GM18499 (cell line): ENCODE results near the gene LBR.

ENCODE experiments used
- ATAC-seq: cut with Tn5 transposase; IDR thresholded peaks from one replicate; pipeline ENCODE4 v1.9.1; 2021; ENCODE audit warnings: moderate number of reproducible peaks; ENCODE audit not compliant: insufficient read depth, unreplicated experiment

The LBR gene

DNA sequence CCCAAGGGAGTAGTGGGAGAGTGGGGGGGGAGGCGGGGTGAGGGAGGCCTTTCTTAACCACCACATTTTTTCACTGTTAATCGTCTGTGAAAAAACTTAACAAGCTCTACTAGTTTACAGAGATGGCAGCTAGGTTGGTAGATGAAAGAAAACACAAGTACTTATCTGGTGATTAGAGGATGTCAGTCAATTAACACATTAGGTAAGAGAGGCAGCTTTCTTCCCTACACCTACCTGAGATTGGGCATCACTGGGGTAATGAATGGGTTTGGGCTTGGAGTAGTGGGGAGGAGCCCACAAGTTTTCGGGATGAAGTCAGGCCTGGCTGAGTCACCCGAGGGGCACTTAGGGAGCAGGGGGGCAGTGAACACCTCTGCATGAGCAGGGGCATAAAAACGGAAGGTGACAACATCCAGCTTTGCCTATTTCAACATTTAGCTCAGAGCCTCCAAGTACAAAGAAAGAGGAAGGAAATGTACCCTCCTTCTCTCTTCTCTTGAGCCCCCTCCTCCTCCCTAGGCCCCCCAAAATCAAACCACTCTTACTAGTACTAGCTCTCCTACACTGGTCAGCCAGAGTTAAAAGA, 2.5 kb downstream of the LBR start:
- ATAC-seq = no peak

DNA sequence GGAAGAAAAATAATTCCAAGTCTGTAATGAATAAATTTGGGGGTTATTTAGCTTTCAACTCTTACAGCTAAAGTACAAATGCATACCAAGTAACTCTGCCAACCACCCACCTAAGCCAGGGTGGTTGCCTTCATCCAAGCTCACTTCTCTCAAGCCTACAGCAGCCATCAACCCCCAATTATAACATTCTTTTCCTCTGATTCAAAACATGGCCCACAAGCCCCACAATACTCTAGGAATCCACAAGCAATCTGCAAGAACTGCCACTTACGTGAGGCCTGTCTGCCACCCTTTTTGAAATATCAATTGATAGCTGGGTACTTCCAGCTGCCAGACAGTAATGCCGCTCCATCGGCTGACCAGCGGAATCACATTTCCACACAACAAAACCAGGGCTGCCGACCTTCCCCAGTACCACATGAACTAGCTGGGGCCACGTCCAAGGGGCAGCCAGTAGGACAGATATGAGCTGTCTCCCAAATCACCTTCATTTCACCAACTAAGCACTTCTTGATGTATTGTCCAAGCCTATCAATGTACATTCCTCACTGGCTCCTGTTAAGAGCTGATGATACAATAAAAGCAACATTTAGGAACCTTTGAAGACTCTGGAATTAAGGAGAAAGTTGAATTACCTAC, 3.2 kb downstream of the LBR start:
- ATAC-seq = no peak

DNA sequence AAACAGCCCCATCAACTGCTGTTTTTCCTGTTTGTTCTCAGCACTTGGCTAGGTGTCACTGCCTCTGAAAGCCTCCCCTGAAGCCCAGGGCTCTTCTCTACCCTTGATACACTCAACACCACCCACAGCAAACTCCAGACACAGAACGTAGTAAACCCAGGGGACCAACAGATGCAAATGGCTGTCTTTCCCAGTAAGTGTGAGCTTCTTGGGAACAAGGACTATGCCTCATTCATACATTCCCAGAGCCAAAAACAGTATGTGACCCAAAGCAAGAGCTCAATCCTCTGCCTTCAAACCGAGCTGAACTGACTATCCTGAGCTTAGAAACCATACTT, 4.4 kb downstream of the LBR start:
- ATAC-seq = no peak

DNA sequence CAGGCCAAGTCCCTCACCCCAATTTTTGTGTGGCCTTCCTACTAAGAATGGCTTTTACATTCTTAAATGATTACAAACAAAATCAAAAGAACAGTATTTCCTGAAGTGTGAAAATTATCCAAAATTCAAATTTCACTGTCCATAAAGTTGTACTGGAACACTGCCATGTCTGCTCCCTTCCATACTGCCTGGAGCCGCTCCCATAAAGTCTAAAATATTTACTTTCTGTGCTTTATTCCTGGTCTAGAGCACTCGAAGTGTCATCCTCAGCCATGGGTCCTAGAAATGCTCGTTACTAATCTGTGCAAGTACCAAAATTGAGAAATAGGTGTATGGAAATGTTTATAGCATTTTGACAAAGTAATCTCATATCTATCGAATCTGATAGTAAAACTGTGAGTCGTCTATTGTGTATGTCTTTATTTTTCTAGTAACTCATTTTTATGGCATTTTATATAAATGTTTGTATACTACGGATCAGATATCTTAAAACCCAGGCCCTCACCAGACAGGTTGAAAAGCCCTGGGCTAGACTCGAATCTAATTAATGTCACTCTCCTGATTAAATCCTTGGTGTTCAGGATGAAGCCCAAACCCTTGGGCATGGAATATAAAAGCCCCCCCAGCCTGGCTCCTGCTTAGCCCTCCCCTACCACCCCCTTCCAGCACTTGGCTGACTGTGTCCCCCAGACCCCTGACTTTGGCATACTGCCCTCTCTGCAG, 4.9 kb downstream of the LBR start:
- ATAC-seq = no peak

DNA sequence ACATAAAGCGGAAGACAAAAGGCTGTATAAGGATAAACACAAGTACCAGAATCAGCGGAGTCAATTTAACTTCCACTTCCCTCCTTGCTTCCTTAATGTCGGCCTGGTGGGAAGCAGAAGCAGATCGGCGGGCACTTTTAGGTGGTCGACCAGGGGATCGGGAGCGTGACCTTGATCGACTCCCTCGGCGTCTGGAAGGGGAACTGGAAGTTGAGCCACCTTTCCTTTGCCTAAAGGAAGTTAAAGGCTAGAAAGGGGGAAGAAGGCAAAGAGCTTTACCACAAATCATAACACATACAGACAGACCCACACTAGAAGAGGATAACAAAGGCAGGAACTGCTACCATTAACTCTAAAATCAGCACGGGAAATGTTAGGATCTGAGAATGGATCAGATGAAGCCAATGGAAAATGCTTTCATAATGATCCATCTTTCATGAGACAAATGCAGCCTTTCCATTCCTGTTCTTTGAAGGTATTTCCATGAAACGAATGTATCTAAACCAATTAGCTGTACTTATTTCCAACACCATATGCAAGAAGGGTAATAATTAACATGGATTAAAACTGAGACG, 5.7 kb downstream of the LBR start:
- no peak for ATAC-seq

DNA sequence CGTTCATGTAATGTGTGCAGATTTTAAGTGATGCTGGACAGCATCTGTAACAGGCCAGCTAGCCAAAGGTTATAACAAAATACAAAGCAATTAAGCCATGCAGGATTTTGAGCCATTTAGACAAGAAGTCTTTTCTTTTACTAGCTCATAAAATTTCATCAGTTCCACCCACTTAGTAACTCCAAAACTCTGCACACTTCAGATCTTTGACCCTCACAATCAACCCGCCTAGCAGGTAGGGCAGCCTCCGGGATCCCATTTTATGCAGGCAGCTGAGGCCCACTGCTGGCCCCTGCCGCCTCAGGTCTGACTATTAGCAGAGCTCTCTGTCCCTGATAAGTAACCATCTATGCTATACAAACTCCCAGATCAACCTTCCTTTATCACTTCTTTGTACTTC, 9.2 kb downstream of the LBR start:
- no peak for ATAC-seq

DNA sequence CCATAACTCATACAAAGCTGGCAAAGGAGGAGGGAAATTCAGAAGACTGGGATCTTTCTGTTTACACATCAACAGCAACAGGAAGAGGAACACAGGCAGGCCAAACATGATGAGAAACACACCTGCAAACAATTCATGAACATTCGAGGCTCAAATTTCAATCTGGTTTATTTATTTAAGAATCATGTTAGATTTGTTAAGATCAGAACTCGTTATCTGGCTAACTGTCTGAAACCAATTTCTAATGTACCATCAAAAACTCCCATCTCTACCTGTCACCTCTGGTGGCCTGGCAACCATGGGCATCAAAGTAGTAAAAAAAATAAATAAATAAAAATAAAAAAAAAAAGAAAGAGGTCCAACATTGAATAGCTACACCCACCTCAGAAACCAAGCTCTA, 9.8 kb downstream of the LBR start:
- ATAC-seq = no peak

DNA sequence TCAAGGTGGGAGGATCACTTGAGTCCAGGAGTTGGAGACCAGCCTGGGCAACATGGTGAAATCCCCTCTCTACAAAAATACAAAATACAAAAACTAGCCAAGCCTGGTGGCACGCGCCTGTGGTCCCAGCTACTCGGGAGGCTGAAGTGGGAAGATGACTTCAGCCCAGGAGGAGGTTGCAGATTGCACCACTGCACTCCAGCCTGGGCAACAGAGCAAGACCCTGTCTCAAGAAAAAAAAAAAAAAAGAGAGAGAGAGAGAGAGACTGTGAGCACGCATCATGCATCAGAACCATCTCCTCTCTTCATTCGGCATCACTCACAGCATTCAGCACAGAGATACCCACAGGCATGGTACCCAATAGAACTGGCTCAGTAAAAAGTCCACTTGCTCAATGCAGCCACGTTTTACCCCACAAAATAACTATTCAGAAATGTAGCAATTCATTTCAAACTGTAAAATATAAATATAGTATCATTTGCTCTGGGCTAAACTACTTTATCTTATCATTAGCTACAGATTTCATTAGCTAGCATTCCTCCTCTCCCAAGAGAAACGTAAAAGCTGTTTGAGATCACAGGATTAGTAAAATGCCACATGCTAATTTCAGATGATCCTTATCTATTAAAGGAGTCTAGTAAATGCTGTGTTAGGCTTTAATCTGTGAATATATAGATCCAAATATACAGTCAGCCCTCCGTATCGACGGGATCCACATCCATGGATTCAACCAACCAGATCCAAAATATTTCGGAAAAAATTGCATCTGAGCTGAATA, 11.7 kb downstream of the LBR start:
- no peak for ATAC-seq

DNA sequence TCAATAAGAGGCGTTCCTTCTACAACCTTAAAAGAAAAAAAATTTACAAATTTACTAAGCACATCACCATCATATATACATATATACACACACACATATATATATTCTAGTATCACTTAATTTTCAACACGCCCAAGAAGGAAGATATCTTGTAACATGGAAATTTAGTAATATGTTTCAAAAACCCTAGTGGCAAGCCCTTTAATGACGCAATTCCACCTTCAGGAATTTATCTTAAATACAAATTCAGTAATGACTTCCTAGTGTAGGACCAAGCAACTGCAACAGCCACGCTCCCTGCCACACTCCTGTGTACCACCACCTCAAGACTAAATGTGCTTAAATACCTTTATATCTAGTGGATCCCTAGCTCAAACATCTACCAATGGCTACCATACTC, 12.5 kb downstream of the LBR start:
- ATAC-seq = no peak

DNA sequence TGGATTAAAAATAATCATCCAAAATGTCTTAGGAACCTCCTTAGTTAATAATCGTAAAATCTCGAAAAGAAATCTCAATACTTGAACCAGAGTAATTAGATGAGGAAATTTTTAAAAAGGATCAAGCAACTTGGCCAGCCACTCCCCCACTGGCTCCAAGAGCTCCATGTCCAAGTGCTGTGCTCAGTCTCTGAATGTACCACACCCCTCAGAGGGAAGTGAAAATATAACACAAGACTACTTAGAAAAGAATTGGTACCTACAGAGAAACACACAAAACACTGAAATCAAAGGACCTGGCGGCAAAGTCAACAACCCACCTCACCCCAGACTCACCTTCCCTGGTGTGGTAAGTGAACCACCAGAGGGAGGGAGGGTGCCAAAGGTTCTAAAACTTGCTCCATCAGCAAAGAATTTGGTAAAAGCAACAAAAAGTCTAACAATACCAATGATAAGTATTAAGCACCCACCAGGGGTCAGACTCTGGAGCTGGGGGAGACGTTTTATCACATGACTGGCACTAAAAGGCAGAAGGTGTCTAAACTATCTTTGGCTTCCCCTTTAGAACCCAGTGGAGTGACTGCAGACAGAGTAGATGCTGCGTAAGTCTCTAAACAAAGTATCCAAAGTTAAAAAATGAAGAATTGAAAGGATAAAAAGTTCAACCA, 14.0 kb downstream of the LBR start:
- ATAC-seq = no peak

DNA sequence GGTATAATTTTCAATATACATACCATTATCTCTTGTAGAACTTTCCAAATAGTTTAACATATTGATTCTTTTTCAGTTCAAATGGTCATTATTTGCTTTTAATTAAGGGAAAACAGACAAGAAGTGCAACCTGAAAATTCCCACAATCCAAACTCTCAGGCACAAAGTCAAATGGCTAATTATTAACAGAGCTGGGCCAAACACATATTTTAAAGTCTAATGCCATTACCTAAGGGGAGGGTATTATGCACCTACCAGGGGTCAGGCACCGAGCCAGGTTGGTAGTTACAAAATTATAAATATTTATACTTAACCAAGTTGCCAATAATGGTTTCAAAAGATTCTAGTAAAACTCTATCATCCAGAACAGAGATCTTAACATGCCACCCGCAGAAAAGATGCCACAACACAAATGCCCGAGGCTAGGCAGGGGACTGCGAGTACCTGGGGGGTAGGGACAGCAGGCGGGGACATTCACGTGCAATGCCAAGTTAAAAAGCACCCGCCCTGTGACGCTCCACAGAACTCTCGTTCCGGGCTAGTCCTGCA, 15.0 kb downstream of the LBR start:
- no peak for ATAC-seq

DNA sequence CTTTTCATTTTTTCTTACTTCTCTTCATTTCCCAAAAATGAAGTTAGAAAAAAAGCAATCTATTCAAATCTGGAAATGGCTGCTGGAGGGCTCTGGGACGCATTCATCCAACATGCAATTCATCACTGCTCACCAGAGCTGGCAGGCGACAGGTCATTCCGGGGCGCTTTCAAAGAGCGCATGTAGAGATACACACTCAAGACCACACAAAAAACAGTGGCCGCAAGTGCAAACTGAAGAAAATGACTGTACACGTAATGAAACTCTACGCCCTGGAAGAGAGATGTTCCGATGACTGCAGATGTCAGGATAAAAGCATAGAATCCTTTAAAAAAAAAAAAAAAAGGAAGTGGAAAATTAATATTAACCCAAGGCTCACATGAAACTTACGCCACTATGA, 15.5 kb downstream of the LBR start:
- ATAC-seq = no peak

DNA sequence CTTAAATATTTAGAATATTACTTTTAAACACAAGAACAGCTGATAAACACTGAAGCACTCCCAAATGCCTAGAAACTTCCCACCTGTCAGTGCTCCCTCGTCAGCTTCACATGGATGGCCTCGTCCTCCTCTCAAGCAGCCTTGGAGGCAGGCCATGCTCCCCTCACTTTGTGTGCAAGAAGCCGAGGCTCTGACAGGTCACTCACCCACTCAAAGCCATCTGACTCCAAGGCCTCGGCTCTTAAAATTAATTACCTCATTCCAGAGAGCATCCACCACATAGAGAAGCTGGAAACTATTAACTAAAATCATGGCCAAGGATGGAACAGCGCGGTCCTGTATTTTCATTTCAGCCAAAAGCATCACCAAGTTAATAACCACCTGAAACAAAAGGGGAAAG, 17.8 kb downstream of the LBR start:
- ATAC-seq = no peak

DNA sequence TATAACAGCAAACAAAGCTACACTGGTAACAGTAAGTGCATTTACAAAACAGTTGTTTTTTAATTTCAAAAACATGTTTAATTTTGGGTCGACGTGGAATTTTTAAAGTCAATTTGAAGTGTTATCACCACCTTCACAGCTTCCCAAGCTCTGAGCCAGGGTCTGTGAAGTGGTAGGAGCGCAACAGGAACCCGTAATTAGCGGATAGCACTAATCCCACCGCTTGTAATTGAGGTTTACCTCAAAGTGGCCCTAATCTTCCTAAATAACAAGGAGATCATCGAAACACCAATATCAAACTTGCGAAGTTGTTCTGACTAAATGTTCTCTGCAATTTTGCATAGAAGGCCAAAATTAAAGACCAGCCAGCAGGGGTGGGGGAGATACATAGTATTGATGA, 18.8 kb downstream of the LBR start:
- no peak for ATAC-seq

DNA sequence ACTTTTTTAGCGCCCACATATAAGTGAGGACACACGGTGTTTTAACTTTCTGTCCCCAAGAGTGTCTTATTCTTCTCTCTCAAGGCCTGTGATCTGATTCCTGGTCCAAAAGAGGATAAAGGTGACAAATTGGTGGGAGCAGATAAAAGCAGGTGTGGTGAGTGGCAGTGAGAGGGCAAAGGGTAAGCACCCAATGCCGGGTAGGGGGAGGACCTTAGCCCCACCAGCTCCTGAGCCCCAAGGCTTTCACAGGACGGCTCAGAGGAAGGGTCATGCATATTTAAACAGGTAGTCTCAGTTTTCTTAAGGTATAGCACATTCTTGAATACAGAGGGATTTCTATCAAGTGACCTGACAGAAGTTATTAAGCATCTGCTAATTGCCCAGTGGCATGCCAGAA, 19.6 kb downstream of the LBR start:
- no peak for ATAC-seq

DNA sequence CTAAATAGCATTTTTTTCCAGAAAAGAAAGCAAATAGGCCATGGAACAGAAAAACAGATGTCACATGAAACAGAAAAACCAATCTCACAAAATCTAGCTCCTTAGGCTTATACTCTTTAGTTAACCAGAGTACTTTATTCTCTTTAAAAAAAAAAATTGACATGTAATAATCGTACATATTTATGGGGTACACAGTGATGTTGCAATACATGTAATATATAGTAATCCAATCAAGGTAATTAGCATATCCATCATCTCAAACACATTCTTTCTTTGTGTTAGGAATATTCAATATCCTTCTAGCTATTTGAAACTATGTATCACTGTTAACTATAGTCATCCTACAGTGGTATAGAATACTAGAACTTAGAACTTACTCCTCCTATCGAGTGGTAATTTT, 20.1 kb downstream of the LBR start:
- no peak for ATAC-seq

DNA sequence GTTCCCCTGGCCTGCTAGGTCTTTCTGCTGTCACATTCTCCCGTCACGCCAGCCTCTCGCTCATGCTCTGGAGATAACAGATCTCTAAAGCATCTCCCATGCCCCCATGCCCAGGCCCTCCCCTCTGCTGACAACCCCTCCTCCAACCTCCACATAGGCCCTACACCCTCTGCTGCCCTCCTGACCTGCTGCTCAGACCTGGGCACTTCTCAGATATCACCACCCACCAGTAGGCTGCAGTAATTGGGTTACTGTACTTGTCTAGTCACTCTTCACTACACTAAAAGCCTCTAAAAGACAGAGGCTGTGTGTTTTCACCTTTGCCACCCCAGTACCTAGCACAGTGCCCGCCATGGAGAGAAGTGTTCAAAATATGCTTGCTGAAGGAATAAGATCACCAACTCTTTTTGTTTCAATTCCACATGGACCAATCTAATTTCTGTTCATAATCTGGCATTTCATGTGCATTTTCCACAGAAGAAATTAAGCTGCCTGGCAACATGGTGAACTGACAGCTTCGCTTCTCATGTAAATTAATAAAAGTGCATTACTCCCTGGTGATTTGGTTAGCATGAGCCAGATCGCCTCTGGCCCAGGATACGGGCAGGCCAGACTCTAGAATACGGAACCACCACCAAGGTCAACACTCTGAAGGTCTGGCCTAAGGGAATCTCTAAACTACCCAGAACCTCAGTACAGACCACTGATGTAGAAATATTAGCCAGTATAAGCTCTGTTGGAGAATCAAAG, 20.7 kb downstream of the LBR start:
- no peak for ATAC-seq

DNA sequence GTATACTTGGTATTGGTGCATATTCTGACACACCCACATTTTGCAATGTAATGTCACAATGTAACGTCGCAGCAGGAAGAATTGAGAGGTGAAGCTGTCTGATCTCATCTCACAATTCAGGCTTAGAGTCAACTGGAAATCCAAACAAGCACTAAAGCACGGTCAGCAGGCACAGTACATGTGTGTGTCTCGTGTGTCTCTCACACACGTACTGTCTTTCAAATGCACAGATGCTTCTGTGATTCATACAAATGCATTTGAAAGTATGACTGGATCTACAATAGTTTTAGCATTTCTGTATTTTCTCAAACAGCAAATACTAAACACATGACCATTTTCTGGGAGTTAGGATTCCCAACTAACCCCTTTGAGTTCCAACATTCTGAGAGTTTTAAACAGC, 26.9 kb downstream of the LBR start:
- no peak for ATAC-seq

DNA sequence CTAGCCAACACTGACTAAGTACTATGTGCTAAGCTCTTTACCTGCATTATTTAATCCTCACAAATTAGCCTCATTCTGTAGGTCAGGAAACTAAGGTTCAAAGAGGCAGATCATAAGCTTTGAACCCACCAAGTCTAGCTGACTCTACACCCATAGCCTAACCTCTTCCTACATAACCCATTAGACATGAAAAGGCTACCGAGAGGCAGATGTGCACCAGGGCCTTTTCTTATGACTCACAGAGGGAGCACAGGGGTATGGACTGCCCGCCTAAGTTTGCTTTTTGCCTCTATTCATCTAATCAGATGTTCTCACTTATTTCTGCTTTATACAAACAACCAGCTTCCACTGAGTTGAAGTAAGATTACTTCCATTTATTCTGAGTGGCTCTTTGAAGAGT, 31.5 kb downstream of the LBR start:
- no peak for ATAC-seq

DNA sequence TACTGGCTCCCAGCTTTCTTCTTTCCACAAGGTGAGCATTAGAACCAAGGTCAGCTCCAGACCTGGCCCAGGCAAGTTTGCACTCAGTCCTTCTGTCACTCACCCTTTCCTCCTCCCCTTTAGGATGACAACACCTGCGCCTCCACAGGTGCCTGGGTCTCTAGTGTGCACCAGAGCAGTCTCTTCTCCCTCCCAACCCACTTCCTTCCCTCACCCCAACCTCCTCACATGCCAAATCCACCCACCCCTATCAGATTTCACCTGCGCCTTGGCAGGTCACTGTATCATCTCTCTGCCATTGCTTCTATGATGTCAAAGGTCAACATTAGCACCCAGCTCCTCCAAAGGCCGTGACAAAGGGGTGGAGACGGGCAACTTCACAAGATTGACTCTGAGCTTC, 38.0 kb downstream of the LBR start:
- no peak for ATAC-seq
